K562 (cell line): ENCODE data around the gene TRPC3. TPM values are rescaled to one million over a fixed set of nuclear protein-coding genes. Genes with fewer than 3 reads are reported as not detected.

Experiments used
- ATAC-seq: fragments of 200-7000 bp; cut with Tn5 transposase; 3 replicates; pipeline ENCODE4 v1.9.1; 2020; ENCODE audit warnings: moderate library complexity
- BruUV-seq: library from RNA; stranded (reverse); fragments of 400-500 nt; replicated peaks from 2 replicates; lab custom pipeline; 2021; lab: Mats Ljungman, UMichigan
- CTCF ChIA-PET: fragments of 300-600 bp; formaldehyde crosslinking; extraction: SDS; loops from one replicate; lab custom pipeline; 2021; ENCODE audit warnings: low intra/inter-chr PET ratio; lab: Yijun Ruan, JAX
- POLR2A ChIA-PET: fragments of 300-600, 350-650 bp; sonication (Branson Sonifier 250); formaldehyde crosslinking; extraction: SDS; loops from one replicate; lab custom pipeline; 2021; ENCODE audit warnings: antibody characterized with exemption, inconsistent platforms; lab: Yijun Ruan, JAX
- DNase-seq, 4 experiments: peaks; one replicate each; pipeline versions ENCODE4 v3.0.0 to v3.0.0-alpha.2; 2011 to 2018; ENCODE audit warnings: low spot score in 3 of 4, mixed read lengths in 3 of 4; ENCODE audit errors: extremely low read depth in 1 of 4
- FAIRE-seq: peaks from 2 replicates; lab custom pipeline; 2011; peaks lifted over from hg19 to GRCh38; lab: Jason Lieb, UNC
- H2AFZ ChIP-seq: 2 replicates; pipeline ENCODE4 v1.6.0; 2011; ENCODE audit warnings: low read depth, low read length, control low read depth, inconsistent platforms
- H3K27ac ChIP-seq: fragments of 200-600 bp; 3 replicates; pipeline ENCODE4 v1.8.0; 2011; ENCODE audit warnings: low read depth, mild to moderate bottlenecking, control low read depth, inconsistent platforms, low read length, moderate library complexity, mixed read lengths; ENCODE audit errors: extremely low read depth
- H3K27me3 ChIP-seq, 2 experiments: fragments of 300-600 bp in 1 of 2; 2 replicates in 1 of 2; 3 replicates in 1 of 2; pipeline versions ENCODE4 v1.6.0 to v1.8.0; 2011; ENCODE audit warnings: inconsistent platforms in 2 of 2, low read length in 2 of 2, mild to moderate bottlenecking in 1 of 2, mixed read lengths in 1 of 2, moderate library complexity in 1 of 2; ENCODE audit not compliant: control insufficient read depth in 2 of 2, insufficient read depth in 2 of 2
- H3K36me3 ChIP-seq: fragments of 300-600 bp; 3 replicates; pipeline ENCODE4 v1.8.0; 2011; ENCODE audit warnings: mild to moderate bottlenecking, low read length, inconsistent platforms; ENCODE audit not compliant: control insufficient read depth, insufficient read depth
- H3K4me1 ChIP-seq, 2 experiments: fragments of 200-600 bp in 1 of 2; replicated peaks in 1 of 2; 2 replicates in 1 of 2; 3 replicates in 1 of 2; pipeline versions ENCODE4 v1.5.1 to v1.8.0; 2011; ENCODE audit warnings: inconsistent platforms in 2 of 2, low read length in 2 of 2, mild to moderate bottlenecking in 1 of 2, mixed read lengths in 1 of 2, moderate library complexity in 1 of 2; ENCODE audit not compliant: control insufficient read depth in 2 of 2, insufficient read depth in 2 of 2
- H3K4me2 ChIP-seq: 2 replicates; pipeline ENCODE4 v1.6.1; 2011; ENCODE audit warnings: low read length, control low read depth, inconsistent platforms, mixed read lengths; ENCODE audit not compliant: insufficient read depth
- H3K4me3 ChIP-seq: fragments of 200-600 bp; sonication (generic), shearing (Covaris generic); 2 replicates; pipeline ENCODE4 v1.5.1; 2016; ENCODE audit warnings: control low read depth, inconsistent platforms
- H3K79me2 ChIP-seq: fragments of 200-600 bp; 3 replicates; pipeline ENCODE4 v1.8.0; 2011; ENCODE audit warnings: low read length, inconsistent platforms; ENCODE audit not compliant: control insufficient read depth, insufficient read depth
- H3K9ac ChIP-seq, 2 experiments: 2 replicates each; pipeline versions ENCODE4 v1.6.0 to v1.6.1; 2011; ENCODE audit warnings: low read depth in 2 of 2, low read length in 2 of 2, control low read depth in 1 of 2, inconsistent platforms in 1 of 2, mild to moderate bottlenecking in 1 of 2, mixed read lengths in 1 of 2; ENCODE audit not compliant: insufficient read depth in 1 of 2
- H3K9me1 ChIP-seq: one replicate; pipeline ENCODE4 v1.6.0; 2011; ENCODE audit warnings: inconsistent platforms, mild to moderate bottlenecking, low read length, moderate library complexity; ENCODE audit not compliant: control insufficient read depth, insufficient read depth
- H3K9me3 ChIP-seq: replicated peaks from 2 replicates; pipeline ENCODE4 v1.5.1; 2011; ENCODE audit warnings: low read depth, low read length, inconsistent platforms; ENCODE audit not compliant: control insufficient read depth, insufficient read depth
- H4K20me1 ChIP-seq: replicated peaks from 2 replicates; pipeline ENCODE4 v1.6.1; 2011; ENCODE audit warnings: low read length, inconsistent platforms, mixed read lengths; ENCODE audit not compliant: control insufficient read depth, insufficient read depth
- CHD2 ChIP-seq: IDR thresholded peaks from 2 replicates; pipeline ENCODE4 v1.6.1; 2011; ENCODE audit warnings: low read depth, low read length
- GABPA ChIP-seq: fragments of 200-800 bp; sonication (Bioruptor generic); conservative IDR thresholded peaks from 2 replicates; pipeline ENCODE4 v1.6.1; 2016; ENCODE audit warnings: low read depth, missing genetic modification characterization, missing compliant biosample characterization
- MECOM ChIP-seq: fragments of 250-450 bp; sonication (Bioruptor Pico); IDR thresholded peaks from 2 replicates; pipeline ENCODE4 v1.8.0; 2022; ENCODE audit warnings: inconsistent platforms
- PTRF ChIP-seq: fragments of 450-650 bp; IDR thresholded peaks from 2 replicates; pipeline ENCODE4 v1.6.1; 2016; ENCODE audit warnings: mild to moderate bottlenecking, missing genetic modification characterization, missing compliant biosample characterization
- RBM25 ChIP-seq: fragments of 200-400 bp; formaldehyde crosslinking; IDR thresholded peaks from 2 replicates; pipeline ENCODE4 v1.6.1; 2018; ENCODE audit warnings: low read length, low read depth, moderate library complexity; ENCODE audit not compliant: severe bottlenecking
- ZNF146 ChIP-seq: IDR thresholded peaks from one replicate; pipeline ENCODE4 v1.6.1; 2018; ENCODE audit warnings: missing compliant biosample characterization; ENCODE audit not compliant: unreplicated experiment
- ZNF232 ChIP-seq: sonication (generic); formaldehyde crosslinking; IDR thresholded peaks from 2 replicates; pipeline ENCODE4 v1.8.0; 2022; ENCODE audit warnings: mild to moderate bottlenecking, missing genetic modification reagents
- ZNF316 ChIP-seq: fragments of 450-650 bp; IDR thresholded peaks from 2 replicates; pipeline ENCODE4 v1.6.1; 2016
- ZSCAN29 ChIP-seq: fragments of 450-650 bp; IDR thresholded peaks from 2 replicates; pipeline ENCODE4 v1.6.1; 2017
- WGBS: fragments of 100-300 bp; shearing (Covaris generic); methylation state at CpG from one replicate; pipeline ENCODE4 v1.1.6; 2016; ENCODE audit warnings: low coverage, mixed read lengths; ENCODE audit not compliant: insufficient coverage; ENCODE audit errors: missing lambda C conversion rate; 5-methylcytosine and 5-hydroxymethylcytosine counted together
- in situ Hi-C: fragments of 300-500 bp; cut with MboI; formaldehyde crosslinking; loops from 4 replicates; pipeline ENCODE4 v1.15.0; 2018; ENCODE audit warnings: inconsistent platforms, mixed read lengths
- intact Hi-C: fragments of 100-400 bp; cut with micrococcal nuclease; formaldehyde crosslinking; loops from 2 replicates; pipeline ENCODE4 v1.14.2; 2022
- polyA plus RNA-seq, 8 experiments: library from polyadenylated mRNA; depleted of rRNA in 4 of 8; stranded (reverse) in 5 of 8; unstranded in 3 of 8; fragments of >200 nt; fragmentation: Nextera tagmentation in 2 of 8; fragmentation: Illumina TruSeq in 1 of 8; extraction: Ambion mirVana in 2 of 8; extraction: Trizol in 1 of 8; gene quantifications; 2 replicates each; pipeline versions ENCODE4 v1.2.1 to v1.2.3, GENCODE V29; 2011 to 2014; ENCODE audit warnings: inconsistent platforms in 1 of 8, missing spikeins in 1 of 8
- total RNA-seq, 7 experiments: library from RNA; depleted of rRNA in 6 of 7; stranded (reverse); fragments of >200 nt in 6 of 7; fragmentation: Illumina TruSeq in 2 of 7; extraction: Trizol in 2 of 7; gene quantifications; 2 replicates each; pipeline versions ENCODE4 v1.2.1 to v1.2.3, GENCODE V29; 2011 to 2021; ENCODE audit warnings: low replicate concordance in 1 of 7

TRPC3 gene
- total and polyA plus RNA-seq, 9 of the 15 experiments (the other 6 are each of a cell fraction or from before 2014, with no cell fraction given), result 0.01 to 0.27 (median 0.11) TPM

DNA sequence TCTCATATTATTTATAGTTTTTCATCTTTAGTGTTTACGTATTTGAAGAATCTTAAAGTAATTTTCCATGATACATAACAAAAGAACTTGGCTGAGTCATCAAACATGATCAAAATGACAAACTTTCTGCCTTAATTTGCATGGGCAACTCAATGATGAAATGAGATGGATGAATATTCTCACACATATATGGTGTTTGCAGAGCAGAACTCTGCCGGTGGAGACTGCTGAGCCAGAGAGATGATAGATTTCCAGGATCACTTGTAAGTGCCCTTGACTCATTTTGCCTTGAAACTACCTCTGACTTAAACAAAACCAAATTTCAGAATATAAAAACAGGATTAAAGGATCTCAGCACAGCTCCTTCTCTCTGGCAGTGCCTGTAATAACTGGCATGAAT is 38.2 kb downstream of the TRPC3 start:
- no peak overlapping the region for H3K9ac ChIP-seq
- no peaks in the 10 kb centered on the region for H4K20me1 ChIP-seq
- FAIRE-seq, result no peak
- ChIA-PET POLR2A (no interaction called here), CTCF (no interaction called here)
- H3K4me1 ChIP-seq, result no peaks in the 10 kb centered on the region
- no peak for ATAC-seq
- no peak overlapping the region for H3K27ac ChIP-seq
- WGBS, result 3% methylated on average over 2 of the region's 2 CpGs
- in situ Hi-C loops, result no loop called here
- intact Hi-C loops, result no loop called here
- DNase-seq, result no peak
- no peak overlapping the region for H2AFZ ChIP-seq
- no peaks in the 10 kb centered on the region for H3K36me3 ChIP-seq
- H3K4me3 ChIP-seq, result no peak overlapping the region
- H3K4me2 ChIP-seq, result no peak overlapping the region
- peaks cover 2 to 3% of the 10 kb centered on the region in 2 experiments; a peak in 1 of 5 replicates for H3K27me3 ChIP-seq
- no peaks in the 10 kb centered on the region for H3K79me2 ChIP-seq
- TF ChIP-seq ZNF316 (peak; percentile 37; the same call in 1 of the 2 replicates), GABPA (tag) (no peak)
- no TSS peak for BruUV-seq
- no peaks in the 10 kb centered on the region for H3K9me1 ChIP-seq
- H3K9me3 ChIP-seq, result no peaks in the 10 kb centered on the region

DNA sequence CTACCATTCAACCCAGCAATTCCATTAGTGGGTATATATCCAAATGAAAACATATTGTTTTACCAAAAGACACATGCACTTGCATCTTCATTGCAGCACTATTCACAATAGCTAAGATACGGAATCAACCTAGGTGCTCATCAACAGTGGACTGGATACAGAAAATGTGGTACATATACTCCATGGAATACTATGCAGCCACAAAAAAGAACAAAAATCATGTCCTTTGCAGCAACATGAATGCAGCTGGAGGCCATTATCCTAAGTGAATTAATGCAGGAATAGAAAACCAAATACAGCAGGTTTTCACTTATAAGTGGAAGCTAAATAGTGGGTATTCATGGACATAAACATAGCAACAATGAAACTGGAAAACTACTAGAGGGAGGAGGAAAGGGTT is 43.5 kb downstream of the TRPC3 start:
- no peak for ATAC-seq

More for the DNA sequence above, 43.5 kb downstream of the TRPC3 start:
- FAIRE-seq (no peak), DNase-seq (no peak)
- BruUV-seq, result no TSS peak
- H3K9me1 ChIP-seq, result no peaks in the 10 kb centered on the region
- H3K9ac ChIP-seq, result no peak overlapping the region
- intact Hi-C loops (no loop called here), in situ Hi-C loops (no loop called here)
- TF ChIP-seq RBM25 (peak; percentile 10), ZSCAN29 (no peak), ZNF232 (CRISPR knock-in tag) (no peak), MECOM (no peak), ZNF146 (CRISPR knock-in tag) (peak; percentile 81), CHD2 (no peak), PTRF (tag) (no peak)
- H4K20me1 ChIP-seq, result no peaks in the 10 kb centered on the region
- 25% methylated on average over 1 of the region's 1 CpG for WGBS
- CTCF ChIA-PET, result no interaction called here
- H3K27ac ChIP-seq, result no peak overlapping the region
- no peak overlapping the region for H3K4me2 ChIP-seq
- no peaks in the 10 kb centered on the region; a peak in 2 of 5 replicates for H3K27me3 ChIP-seq
- POLR2A ChIA-PET, result no interaction called here
- H3K4me1 ChIP-seq, result no peaks in the 10 kb centered on the region
- no peak overlapping the region for H3K4me3 ChIP-seq
- no peaks in the 10 kb centered on the region for H3K79me2 ChIP-seq
- no peaks in the 10 kb centered on the region for H3K36me3 ChIP-seq
- H2AFZ ChIP-seq, result no peak overlapping the region
- no peaks in the 10 kb centered on the region for H3K9me3 ChIP-seq
